Hippocampal formation (tissue), 2 donors: ENCODE data around the gene PFKFB2.

Experiments used
- DNase-seq, 2 donors: peaks; one replicate each; lab custom pipeline; 2025; lab: John Stamatoyannopoulos, UW

Gene PFKFB2

DNA sequence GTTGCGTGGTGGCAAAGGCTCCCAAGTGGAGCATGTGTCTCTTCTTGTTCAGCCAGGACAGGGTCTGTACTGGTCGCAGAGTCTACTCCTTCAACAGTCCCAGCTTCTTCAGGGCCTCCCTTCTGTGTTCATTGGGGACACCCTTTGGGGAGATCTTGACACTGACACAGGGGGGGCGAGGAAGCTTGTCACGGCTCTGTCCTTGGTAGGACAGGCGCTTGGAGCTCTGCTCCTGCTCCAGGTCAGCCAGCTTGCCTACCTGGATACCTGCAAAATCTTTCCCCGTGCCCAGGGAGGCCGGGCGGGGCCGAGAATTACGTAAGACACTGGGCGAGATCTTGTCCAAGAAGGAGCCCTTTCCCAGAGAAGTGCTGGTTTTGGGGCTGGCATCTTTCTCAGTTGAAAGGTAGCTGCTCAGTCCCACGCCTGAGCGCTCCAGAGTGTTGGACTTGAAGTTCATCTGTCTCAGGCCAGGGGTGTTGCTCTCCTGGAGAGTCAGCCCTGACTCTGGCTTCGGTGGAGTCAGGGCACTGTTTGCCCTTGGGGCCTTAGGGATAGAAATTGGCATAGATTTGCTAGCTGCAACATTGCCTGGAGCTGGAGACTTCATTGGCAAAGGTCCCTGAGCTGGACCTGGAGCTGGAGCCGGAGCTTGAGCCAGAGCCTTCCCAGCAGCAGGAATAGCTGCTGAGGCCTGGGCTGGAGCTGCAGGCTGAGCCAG, 31.0 kb upstream of the PFKFB2 start:
- DNase-seq: no peak

DNA sequence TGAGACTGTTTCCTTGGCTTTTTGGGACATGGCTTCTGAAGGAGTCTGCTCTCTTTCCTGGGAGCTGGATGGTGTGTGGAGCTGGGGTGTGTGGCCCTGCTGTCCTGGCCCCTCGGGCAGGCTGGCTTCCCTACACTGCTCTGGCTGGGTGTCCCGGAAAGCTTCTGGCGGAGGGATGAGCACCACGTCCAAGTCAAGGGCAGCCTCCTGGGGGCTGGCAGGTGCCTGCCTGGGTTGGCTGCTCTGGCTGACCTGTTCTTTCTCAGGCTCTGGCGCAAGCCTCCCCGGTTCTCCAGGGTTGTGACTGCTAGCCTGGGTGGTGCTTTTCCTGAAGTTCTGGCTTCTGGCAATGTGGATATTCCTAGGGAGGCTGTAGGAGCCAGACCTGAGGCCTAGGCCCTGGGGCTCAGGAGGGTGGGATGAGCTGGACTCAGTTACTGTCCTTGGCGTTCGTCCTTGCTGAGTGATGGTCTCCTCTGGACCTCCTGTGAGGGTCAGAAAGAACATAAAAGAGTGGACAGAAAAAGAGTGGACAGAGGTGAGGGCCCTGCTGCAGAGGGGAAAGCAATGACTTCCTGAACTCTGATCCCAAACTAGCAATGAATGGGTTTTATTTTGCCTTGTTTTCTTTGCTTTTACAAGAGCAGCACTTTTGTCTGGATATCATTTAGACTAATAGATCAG, 29.9 kb upstream of the PFKFB2 start:
- DNase-seq: no peak

DNA sequence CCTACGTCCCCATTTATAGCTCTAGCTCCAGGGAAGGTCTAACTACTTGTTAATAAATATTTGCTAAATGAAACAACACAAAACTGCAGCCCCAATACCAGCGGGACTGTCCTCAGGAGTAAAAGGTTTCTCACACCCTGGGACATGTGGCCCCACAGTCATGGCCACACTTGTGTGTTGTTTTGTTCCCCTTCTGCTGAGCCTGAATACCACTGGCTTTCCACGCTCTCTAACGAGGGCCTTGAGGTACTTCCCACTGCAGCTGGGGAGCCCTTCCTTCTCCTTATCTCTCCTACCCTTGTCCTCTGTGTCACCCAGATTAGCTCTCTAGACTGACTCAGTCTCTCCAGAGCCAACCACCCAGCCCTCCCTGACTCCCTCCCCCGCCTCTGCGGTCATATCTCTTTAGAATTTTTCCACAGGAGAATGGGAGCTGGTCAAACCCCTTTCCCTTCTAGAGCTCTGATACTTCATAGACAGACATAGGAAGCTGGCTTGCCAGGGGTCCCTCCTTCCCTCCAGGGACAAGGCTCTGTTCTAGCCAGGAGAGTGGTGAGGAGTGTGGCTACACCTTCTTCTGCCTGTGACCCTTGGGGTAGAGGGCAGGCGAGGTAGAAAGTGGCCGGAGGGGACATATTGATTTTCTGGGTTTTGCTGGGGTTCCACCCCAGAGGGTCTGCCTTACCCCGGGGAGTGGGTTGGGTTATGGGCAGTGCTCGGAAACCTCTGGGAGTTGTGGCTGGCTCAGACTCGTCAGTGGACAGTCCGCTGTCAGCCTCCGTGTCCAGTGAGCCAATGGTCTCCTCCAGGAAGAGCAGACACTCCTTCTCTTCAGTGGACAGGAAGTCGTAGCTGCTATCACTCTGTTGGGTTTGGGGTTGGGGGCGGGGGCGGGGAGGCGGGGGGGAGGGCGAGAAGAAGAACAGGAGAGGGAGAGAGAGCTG, 28.6 kb upstream of the PFKFB2 start:
- DNase-seq: no peak

- no peak for DNase-seq
Measured at GRCh38 chr1:207025146-207025880, 27.8 kb upstream of the PFKFB2 start.

DNA sequence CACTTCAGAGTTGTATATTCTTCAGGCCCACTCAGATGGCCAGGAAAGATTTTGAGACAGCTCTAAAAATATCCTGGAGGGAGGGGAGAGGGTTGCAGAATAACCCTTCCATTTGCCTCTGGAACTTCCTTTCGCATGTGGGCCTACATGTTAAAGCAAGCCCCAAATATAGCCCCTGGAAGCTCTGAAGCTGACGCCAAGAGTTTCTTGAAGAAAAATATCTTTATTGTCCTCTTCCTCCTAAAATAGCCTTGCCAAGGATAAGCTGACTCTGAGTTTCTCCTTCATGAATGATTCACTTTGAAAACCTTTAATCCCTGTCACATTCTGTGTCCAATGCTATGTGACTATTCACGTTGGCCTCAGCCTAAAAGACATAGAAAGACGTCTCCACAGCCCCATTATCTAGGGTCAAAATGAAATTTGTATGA, 27.0 kb upstream of the PFKFB2 start:
- DNase-seq: no peak

- DNase-seq: no peak
Measured at GRCh38 chr1:207027206-207027777, 25.8 kb upstream of the PFKFB2 start.

DNA sequence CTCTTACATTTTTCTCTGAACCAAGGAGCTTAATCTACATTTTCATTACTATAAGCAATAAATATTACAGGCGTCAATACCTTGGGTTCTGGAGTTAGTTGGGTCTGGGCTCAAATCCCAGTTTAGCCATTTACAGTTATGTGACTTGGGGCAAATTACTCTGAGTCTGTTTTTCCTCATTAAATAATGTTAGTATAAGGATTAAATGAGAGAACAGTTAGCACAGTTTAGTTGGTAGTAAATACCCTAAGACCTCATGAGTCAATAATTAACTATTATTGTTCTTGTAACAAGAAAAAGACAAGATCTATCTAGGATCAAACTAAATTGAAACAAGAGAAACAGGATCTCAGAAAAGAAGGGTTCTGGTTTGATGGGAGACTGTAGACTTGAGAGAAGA, 25.2 kb upstream of the PFKFB2 start:
- no peak for DNase-seq

DNA sequence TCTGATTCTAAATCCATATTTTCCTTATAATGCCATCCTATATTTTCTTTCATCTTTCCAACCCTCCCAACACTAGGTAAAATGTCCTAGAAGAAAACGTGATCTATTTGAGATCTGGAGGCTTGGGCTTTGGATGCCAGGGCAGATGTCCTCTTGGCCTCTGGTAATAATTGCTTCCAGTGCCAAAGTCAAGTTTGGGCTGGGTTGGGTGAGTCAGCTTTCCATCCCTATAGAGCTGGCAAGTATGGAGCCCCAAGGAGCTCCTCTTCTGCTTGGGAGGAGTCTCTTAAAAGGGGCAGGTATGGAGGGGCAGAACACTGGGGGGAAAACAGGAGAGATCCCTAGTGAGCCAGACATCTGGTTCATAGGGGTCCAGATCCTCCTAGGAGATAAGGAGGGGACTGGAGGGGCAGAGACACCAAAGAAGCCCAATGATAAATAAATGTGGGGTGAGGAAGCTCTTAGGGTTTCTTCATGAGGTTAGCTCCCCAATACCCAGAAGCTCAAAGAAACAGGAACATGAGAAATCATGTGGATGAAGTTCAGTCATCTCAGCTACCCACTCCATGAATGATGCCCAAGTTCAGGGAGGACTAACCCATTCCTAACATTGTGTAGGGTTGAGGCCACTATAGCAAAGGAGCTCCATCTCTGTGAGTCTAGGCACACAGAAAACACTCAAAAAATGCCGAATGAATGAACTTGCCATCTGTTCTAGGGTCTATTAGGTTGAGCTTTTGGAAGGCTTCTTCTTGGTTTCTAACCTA, 24.0 kb upstream of the PFKFB2 start:
- no peak for DNase-seq

DNA sequence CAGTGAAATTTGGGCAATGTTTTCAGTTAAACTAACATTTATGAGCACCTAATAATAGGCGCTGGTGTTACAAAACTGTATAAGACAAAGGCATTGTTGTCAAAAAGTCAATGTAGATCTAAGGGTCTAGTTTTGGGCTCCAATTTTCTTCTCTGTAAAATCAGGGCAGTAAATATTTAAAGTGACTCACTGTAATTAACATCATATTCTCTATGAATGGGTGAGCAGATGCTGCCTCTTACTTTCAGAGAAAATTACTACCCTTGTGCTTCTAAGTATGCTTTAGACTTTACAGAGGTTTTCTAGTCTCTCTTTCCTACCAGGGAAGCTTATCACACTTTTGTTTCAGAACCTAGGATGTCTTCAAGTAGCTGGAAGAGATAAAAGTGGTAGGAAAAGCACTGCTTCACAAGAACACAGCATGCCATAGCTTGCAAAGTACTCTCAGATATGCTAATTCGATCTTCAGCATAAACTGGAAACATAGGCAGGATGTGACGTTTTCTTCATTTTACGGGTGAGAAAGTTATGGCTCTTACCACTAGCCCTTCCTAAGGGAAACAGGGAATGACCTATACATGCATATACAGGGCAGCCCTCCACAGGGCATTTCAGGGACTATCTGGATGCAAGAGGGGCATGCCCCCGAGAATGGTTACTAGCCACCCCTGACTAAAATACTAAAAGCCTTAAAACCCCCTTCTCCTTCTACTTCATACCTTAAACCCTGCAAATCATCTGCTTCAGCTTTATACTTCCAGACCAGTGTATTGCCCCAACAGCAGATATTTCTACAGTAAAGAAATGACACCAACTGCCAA, 23.2 kb upstream of the PFKFB2 start:
- no peak for DNase-seq

GRCh38 chr1:207030522-207031009, 22.5 kb upstream of the PFKFB2 start:
- DNase-seq: no peak

GRCh38 chr1:207031016-207031415, 22.1 kb upstream of the PFKFB2 start:
- DNase-seq: no peak

- DNase-seq: no peak
Measured at GRCh38 chr1:207031632-207032264, 21.3 kb upstream of the PFKFB2 start.

GRCh38 chr1:207032528-207033017, 20.5 kb upstream of the PFKFB2 start, which contains the start of gene C1orf116:
C1orf116 (minus strand) TSS chr1:207032756; CDS start chr1:207027598, 5,158 bp downstream.
- DNase-seq: no peak

DNA sequence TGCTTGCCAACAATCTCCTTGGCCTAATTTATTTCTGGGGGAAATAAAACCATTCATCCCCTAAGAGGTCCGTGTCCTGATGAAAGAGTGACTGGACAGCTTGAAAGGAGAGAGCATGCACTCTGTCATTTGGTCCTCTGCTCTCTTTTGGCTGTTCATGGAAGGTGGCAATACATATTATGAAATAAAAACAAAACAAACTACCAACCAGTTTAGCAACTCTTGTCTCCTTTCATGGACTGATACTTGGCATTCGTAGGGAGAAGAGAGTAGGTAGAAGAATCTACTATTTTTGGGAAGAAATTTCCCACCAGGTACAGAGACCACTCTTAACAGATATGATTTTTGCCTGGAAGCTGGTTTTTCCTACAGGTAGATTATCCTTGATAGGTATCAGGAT, 19.8 kb upstream of the PFKFB2 start:
- DNase-seq: no peak

DNA sequence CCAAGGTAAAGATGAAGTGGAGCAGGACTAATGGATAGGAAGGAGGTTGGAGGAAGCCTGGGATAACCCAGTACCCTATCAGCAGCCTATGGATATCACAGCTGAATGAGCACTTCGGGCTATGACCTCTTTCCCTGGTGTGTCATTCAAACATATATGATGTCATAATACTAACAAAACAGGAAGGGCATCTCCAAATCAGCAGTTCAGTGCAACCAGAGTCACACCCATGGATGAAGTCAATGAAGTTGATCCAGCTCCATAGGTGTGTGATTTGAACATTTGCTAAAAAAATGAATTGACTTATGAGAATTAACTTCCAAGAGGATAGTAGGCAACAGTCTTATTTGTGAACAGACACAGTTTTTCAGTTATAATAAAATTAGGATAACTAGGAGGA, 18.9 kb upstream of the PFKFB2 start:
- DNase-seq: no peak

DNA sequence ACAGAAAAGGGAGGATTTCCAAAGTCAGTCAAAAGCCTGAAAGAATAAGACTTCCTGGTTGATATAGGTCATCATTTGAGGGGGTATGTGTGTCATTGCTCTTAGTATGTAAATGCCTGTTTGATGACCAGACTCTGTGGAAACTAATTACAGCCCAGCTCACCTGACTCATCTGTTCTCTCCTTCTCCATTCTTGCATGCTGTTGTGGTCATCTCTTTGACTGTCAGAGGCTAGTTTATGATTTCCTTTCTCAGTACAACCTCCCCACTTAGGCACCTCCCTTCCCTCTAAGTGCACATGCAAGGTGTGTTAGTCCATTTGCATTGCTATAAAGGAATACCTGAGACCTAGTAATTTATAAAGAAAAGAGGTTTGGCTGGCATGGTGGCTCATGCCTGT, 18.1 kb upstream of the PFKFB2 start:
- no peak for DNase-seq

DNA sequence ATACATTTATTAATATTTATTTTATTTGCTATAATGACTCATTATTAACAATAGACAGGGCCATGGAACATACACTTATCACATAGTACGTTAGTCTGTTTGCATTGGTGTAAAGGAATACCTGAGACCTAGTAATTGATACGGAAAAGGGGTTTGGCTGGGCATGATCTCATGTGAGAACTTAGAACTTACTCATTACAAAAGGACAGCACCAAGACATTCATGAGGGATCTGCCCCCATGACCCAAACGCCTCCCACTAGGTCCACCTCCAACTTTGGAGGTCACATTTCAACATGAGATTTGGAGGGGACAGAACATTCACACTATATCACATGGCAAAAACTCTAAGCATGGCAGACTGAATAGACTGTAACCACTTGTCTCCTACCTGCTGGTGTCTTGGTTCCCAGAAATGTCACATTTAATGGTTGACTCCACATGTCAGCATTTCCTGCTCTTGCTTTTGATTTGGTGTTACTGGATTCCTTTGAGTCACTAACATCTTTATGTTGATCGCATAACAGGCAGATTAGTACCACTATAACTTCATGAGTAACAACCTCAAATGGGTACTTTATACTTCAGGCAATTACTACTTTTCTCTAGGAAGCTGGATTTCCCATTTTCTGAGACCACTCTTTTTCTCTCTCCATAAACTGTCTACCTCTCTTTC, 17.1 kb upstream of the PFKFB2 start:
- DNase-seq: no peak

- DNase-seq: no peak
Measured at GRCh38 chr1:207036865-207037264, 16.2 kb upstream of the PFKFB2 start.
